SH-SY5Y (cell line): ENCODE measurements around the gene GOLGA6A.

Experiments used
- GATA2 ChIP-seq: IDR thresholded peaks from 2 replicates; pipeline ENCODE4 v1.6.1; 2011; ENCODE audit warnings: mild to moderate bottlenecking, low read depth, low read length
- GATA3 ChIP-seq: IDR thresholded peaks from 2 replicates; pipeline ENCODE4 v1.6.1; 2011; ENCODE audit warnings: low read depth, mild to moderate bottlenecking, low read length, moderate library complexity

The GOLGA6A gene

DNA sequence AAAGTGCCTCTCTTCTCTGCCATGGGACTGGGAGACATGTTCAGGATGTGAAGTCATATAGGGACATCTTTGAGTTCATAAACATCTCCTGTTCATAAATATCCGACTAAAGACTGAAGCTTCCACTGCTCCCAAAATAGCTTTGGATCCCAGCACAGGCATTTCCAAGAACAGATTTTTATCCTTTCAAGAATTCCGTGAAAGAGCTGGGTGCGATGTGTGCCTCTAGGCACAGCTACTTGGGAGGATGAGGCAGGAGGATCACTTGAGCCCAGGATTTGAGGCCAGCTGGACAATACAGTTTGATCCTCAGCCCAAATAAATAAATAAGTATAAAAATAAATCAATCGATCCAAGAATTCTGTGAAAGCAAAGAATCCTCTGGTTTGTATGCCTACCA lies 41.3 kb upstream of the GOLGA6A start:
- no peak for TF ChIP-seq GATA3
- no peak for TF ChIP-seq GATA2

DNA sequence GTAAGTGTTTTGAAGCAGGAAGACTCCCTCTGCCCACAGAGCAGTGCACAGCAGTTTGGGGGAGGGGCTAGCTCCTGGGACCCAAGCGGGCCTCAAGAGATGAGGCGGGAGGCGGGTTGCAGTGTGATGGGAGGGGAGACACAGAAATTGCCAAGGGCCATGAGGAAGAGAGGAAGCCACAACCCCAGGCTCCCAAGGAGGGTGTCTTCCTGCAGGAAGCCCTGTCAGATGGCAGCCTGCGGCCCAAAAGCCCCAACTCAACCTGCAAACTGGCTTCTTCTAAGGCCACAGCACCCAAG lies 40.7 kb upstream of the GOLGA6A start:
- TF ChIP-seq GATA3 (no peak), GATA2 (no peak)

DNA sequence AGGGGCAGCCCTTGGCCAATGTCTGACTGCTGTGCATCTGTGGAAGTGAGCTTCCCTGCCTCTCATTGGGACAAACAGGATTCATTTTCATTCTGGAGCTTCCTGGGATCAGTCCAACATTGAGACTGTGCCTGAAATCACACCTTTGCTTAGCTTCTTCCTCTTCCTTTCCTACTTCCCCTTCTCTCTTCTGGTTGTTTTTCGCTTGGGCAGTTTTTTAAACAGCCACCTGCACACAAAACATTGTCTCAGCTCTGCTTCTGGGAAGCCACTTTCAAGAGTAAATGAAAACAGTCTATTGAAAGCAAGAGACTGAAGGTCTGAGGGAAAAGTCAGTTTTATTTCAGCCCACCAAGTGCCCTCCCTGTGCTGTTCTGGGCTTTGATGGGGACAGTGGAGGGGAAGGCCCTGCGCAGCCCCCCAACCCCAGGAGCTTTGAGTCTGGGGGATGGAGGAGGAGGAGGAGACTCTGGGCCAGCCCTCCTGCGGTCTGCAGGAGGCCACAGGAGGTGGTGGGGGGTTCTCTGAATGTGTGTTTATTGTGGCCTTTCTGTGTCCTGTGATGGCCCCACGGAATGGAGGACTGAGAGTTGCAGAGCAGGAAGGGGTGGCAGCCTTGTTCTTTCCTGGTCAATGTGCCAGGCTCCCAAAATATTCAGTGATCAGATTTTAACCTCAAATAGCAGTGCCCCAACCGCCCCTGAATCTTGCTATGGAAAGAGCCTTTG lies 40.2 kb upstream of the GOLGA6A start:
- TF ChIP-seq GATA2 (no peak), GATA3 (no peak)

DNA sequence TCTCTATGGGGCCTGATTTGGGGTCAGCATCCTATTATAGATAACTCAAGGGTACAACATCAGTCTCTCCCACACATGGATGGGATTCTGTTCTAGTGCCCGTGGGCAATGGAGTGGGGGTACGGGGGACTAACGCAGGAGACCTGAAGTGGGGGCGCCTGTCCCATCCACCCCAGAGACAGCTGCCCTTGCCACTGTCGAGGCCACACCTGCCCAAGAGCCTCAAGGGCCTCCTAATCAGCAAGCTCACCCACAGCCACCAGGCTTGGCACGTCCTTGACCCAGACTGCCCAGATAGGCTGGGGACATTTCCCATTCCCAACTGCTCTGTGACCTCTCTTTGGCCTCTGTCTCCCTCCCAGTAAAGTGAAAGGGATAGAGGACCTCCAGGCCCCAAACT lies 39.5 kb upstream of the GOLGA6A start:
- TF ChIP-seq GATA3: no peak
- no peak for TF ChIP-seq GATA2

DNA sequence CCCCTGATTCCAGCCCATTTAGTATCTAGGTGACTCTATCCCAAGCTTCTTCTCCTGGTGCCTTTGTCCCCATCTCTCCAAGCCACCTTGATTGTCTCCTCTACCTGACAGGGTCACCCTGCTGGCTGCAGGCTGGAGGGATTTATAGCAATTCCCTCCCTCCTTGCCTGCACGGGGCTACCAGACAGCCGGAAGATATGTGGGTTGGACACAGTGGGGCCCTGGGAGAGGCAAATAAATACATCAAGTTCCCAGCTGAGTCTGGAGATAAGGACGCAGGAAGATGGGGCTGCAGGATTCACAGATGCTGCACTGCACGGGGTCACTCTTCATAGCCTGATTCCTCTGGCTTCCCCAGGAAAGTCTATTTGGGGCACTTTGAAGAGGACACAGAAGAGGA lies 38.7 kb upstream of the GOLGA6A start:
- TF ChIP-seq GATA3: no peak
- TF ChIP-seq GATA2: no peak

DNA sequence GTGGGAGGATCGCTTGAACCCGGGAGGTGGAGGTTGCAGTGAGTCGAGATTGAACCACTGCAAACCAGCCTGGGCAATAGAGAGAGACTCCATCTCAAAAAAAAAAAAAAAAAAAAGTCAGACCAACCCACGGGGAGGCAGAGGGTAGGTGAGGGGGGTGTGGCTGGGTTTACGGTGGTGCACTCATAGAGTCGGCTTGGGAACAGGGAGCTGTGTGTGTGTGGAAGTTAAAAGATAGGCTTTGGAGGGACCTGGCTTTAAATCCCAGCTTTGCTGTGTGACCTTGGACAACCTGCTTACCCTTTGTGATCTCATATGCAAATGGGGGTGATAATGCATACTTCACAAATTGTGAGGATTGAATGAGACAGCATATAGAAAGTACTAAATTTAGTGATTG lies 38.1 kb upstream of the GOLGA6A start:
- no peak for TF ChIP-seq GATA3
- no peak for TF ChIP-seq GATA2

DNA sequence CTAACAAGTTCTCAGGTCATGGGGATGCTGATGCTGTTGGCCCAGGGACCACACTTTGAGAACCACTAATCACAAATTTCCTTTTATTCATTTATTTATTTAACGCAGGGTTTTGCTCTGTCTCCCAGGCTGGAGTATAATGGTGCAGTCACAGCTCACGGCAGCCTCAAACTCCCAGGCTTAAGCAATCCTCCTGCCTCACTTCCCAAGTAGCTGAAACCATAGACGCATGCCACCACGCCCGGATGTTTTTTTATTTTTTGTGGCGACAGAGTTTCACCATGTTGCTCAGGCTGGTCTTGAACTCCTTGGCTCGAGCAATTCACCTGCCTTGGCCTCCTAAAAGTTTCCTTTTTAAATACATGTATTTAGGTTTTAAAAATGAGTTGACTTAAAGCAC lies 27.4 kb upstream of the GOLGA6A start:
- no peak for TF ChIP-seq GATA2
- TF ChIP-seq GATA3: no peak

DNA sequence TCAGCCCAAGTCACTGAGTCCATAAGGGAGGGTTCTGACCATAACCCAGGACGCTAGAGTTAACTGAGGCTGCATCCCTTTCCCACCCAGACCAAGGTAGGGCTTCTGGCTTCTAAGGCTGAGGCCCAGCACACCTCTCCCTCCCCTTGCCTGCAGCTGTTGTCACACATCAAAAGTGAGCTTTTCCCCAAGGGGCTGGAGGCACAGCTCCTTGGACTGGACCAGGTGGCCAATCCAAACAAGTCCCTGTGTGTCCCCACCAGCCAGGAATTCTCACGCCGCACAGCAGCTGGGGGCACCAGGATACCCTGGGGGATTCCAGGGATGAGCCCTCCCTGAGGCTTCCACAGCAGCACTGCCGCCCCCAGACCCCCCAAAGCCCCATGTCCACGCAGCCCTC lies 25.8 kb upstream of the GOLGA6A start:
- TF ChIP-seq GATA3 (no peak), GATA2 (no peak)

DNA sequence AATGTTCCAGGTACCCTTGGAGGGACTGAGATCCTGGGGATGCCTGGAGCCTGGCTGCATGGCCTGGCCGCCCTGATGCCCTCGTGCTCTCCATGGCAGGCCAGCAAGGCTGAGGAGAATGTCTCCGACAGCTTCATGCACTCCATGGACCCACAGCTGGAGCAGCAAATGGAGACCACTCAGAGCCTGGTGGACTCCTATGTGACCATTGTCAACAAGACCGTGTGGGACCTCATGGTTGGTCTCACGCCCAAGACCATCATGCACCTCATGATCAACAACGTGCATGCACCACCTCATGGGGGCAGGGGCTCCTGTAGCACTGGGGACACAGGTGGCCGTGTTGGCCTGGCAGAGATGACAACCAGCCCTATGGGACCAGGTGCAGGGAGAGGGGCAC lies 19.7 kb downstream of the GOLGA6A start:
- TF ChIP-seq GATA2: no peak
- TF ChIP-seq GATA3: no peak

DNA sequence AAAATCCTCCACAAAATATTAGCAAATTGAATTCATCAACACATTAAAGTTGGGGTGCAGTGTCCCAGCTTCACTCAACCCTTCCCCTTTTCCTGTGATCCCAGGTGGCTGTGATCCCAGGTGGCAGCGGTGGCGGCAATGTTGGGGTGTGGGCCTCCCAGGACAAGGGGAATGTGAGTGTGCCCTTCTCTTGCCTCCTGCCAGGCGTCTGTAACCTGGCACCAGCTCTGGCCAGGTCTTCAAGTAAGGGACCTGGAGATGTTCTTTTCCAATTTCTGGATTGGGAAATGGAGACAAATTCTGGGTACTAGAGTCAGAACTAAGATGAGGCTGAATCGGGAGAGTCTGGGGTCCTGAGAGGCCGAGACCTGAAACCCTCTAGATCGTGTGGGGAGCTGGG lies 20.1 kb downstream of the GOLGA6A start:
- no peak for TF ChIP-seq GATA2
- no peak for TF ChIP-seq GATA3

DNA sequence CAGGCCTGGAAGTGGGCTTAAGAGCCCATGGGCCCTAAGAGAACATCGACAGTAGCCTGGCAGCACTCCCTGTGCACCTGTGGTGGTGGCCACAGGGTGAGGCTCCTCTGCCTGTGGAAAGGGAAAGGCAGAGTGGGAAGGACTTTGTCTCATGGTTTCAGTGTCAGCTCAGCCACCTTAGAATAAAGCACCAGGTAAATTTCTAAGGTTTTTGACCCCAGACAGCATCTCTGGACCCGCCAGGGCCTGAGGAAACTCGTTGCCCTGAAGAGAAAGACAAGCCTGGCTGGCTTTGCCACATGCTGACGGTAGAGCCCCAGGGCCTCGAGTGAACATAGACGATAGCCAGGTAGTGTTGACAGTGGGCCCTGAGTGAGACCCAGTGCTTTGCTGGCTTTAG lies 22.1 kb downstream of the GOLGA6A start:
- TF ChIP-seq GATA3: no peak
- no peak for TF ChIP-seq GATA2

DNA sequence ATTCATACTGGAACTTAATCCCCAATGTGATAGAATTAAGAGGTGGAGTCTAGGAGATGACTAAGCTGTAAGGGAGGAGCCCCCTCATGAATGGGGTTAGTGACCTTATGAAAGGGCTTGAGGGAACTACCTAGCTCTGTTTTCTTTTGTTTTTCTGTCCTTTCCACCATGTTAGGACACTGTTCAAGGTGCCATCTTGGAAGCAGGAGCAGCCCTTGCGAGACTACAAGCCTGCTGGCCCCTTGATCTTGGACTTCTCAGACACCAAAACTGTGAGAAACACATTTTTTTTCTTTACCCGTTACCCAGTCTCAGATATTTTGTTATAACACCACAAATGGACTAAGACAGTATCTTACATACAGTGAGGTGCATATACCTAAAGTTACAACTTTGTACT lies 26.5 kb downstream of the GOLGA6A start:
- TF ChIP-seq GATA3 (no peak), GATA2 (no peak)

DNA sequence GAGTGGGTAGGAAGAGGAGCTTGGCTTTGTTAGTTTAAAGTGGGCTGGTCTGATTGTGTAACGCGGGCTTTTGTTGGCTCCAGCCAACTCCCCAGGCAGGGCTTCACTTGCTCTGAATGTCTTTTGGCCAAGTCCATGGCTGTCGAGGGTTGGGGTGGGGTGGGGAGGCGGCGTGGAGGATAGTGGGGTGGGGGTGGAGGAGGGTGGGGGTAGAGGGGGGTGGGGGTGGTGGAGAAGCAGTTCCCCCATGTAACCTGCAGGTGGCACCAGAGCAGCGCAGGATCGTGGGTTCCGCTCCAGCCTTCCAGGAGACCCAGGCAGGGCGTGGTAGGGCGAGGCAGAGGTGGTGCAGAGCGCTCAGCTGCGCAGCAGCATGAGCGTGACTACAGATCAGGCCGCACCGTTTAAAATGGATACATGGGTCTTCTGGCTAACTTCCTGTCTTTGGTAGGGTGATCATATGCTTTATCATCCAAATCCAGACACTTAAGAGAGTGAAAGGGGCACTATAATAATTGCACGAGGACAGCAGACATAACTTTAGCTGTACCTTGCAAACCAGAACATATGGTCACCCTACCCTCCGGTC lies 28.3 kb downstream of the GOLGA6A start:
- TF ChIP-seq GATA2 (no peak), GATA3 (no peak)

DNA sequence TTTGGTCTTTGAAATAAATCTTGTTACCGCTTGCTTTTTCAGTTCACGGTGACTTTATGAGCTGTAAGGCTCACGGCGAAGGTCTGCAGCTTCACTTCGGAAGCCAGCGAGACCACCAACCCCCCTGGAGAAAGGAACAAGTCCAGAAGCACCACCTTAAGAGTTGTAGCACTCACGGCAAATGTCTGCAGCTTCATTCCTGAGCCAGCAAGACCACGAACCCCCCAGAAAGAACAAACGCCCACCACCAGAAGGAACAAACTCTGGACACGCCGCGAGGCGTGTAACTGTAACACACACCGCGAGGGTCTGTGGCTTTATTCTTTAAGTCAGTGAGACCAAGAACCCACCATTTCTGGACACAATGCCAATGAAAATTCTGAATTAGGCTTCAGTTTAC lies 28.8 kb downstream of the GOLGA6A start:
- TF ChIP-seq GATA2 (no peak), GATA3 (no peak)

DNA sequence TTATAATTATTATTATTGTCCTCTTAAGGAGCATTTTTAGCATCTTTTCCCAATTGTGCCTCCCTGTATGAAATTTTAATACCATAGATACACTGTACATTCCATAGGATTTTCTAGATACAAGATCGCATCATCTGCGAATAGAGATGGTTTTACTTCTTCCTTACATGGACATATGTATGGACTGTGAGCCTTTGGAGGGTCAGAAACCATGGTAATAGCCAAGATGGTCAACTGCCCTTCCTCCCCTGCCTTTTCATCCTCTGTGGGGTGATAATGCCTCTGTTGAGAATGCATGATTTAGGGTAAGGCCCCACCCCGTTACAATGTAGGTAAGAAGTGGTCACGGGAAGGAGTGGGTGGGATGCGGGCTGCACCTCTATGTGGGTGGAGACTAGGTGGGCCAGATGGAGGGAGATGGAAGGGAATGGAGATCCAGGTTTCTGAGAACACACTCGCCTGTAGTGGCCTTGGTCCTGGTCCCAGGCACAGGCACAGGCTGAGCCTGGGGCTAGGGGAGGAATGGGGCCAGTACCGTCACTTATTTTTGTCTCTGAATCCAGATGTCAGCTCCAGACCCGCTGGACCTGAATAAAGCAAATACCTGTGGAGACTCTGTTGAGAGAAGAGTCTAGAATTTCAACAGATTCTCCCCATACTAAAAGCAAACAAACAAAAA lies 31.7 kb downstream of the GOLGA6A start:
- TF ChIP-seq GATA2 (no peak), GATA3 (no peak)

DNA sequence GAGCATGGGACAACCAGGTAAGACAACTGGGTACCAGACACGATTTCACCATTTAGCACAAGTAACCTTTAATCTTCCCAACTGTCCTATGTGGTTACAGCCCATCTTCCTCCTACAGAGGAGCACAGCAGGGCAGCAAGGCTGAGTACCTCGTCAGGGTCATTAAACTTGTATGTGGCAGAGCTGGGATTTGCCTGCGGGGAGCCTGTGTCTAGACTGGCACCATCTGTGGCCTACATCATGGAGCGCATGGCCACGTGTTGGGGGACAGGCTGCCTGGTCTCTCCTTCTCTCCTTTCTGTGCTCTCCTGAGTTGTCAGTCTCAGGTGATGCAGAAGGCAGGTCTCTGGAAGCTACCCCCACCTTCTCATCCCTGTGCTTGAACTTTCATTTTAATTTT lies 32.2 kb downstream of the GOLGA6A start:
- TF ChIP-seq GATA3 (no peak), GATA2 (no peak)
